NT2/D1 (cell line): ENCODE measurements around the gene PCSK7.

Source experiments
- YY1 ChIP-seq: IDR thresholded peaks from 2 replicates; pipeline ENCODE4 v1.6.1; 2011; ENCODE audit not compliant: insufficient read length, insufficient read depth
- ZNF274 ChIP-seq: IDR thresholded peaks from 2 replicates; pipeline ENCODE4 v1.6.1; 2011; ENCODE audit warnings: mild to moderate bottlenecking, low read depth, low read length

DNA sequence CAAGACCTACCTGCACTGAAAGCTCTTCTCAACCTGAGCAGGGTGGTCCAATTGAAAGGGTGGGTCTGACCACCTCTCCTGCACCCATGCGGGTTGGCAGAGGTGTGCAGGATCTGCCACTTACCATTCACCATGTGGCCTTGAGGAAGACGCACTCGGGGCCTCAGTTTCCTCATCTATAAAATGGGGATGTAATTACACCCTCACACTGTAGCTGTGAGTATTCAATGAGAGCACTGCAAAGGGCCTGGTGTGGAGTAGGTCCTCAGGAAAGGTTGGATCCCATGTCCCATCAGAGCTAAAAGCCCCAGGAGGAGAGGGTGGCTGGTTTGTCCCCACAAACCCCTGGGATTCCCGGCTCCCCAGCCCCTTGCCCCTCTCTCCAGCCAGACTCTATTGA is 33.3 kb downstream of the PCSK7 start:
- TF ChIP-seq ZNF274 (no peak), YY1 (no peak)
